Measurements from ENCODE around the gene SETD6. TPM values are rescaled to one million over a fixed set of nuclear protein-coding genes. Genes with fewer than 3 reads are reported as not detected.

Gene SETD6
- total and polyA plus RNA-seq, 4 donors = 4.9 to 19.3 (median 13.7) TPM

GRCh38 chr16:58503166-58503862 lies 12.0 kb upstream of the SETD6 start:
- no peaks in the 10 kb centered on the region for H3K27me3 ChIP-seq (ENCODE audit: control insufficient read depth in 1 of 2, insufficient read depth in 2 of 2, low read length in 1 of 2)
- H3K4me3 ChIP-seq (ENCODE audit: low read length in 2 of 2) = no peak overlapping the region
- no peaks in the 10 kb centered on the region for H3K36me3 ChIP-seq (ENCODE audit: control insufficient read depth in 1 of 2, insufficient read depth in 2 of 2, low read length in 1 of 2)
- WGBS, 2 donors = 92 to 94% methylated on average over 14 of the region's 14 CpGs
- H3K9me3 ChIP-seq (ENCODE audit: control insufficient read depth, low read length) = no peaks in the 10 kb centered on the region
- no peak overlapping the region for H3K27ac ChIP-seq (ENCODE audit: low read depth in 1 of 2, low read length in 2 of 2)
- ATAC-seq (ENCODE audit: low FRiP score) (no peak), DNase-seq (peak in 1 of 2 donors; percentile 55)
- H3K4me1 ChIP-seq (ENCODE audit: control insufficient read depth in 1 of 2, insufficient read depth in 2 of 2, low read length in 2 of 2) = no peaks in the 10 kb centered on the region
- intact Hi-C loops (cut with DNase I) = no loop called here

DNA sequence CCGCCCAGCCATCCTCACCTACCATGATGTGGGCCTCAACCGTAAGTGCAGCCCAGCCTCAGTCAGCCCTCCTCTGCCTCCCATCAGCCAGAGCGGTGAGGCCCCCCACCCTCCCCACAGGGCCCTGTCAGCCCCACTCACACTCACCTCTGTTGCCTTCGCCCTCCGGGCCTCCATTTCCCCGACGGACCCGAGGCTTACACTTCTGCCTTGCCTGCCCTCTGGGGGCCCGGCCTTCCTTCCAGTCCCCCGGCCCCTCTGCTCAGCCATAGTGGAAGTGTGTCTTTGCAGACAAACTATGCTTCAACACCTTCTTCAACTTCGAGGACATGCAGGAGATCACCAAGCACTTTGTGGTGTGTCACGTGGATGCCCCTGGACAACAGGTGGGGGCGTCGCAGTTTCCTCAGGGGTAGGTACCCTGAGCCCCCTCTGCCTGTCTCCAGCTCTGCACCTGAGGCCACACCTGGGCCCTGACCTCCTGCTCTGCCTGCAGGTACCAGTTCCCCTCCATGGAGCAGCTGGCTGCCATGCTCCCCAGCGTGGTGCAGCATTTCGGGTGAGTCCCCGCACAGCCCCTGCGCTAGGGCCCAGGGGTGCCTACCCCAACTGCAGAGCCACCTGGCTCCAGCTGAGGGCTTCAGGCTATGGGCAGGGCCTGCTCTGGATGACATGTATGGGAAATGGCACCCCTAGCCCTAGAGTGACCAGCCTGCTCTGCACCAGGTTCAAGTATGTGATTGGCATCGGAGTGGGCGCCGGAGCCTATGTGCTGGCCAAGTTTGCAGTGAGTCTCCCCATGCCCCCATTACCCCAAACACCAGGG lies 11.2 kb upstream of the SETD6 start:
- intact Hi-C loops (cut with DNase I) = no loop called here
- Histone ChIP-seq H3K27ac (ENCODE audit: low read depth in 1 of 2, low read length in 2 of 2) (no peak overlapping the region), H3K4me3 (ENCODE audit: low read length in 2 of 2) (no peak overlapping the region), H3K4me1 (ENCODE audit: control insufficient read depth in 1 of 2, insufficient read depth in 2 of 2, low read length in 2 of 2) (no peaks in the 10 kb centered on the region), H3K9me3 (ENCODE audit: control insufficient read depth, low read length) (no peaks in the 10 kb centered on the region), H3K36me3 (ENCODE audit: control insufficient read depth in 1 of 2, insufficient read depth in 2 of 2, low read length in 1 of 2) (no peaks in the 10 kb centered on the region), H3K27me3 (ENCODE audit: control insufficient read depth in 1 of 2, insufficient read depth in 2 of 2, low read length in 1 of 2) (no peaks in the 10 kb centered on the region)
- ATAC-seq (ENCODE audit: low FRiP score) (no peak), DNase-seq (peak in 1 of 2 donors; percentile 65)
- WGBS, 2 donors = 94 to 97% methylated on average over 21 of the region's 21 CpGs

- Histone ChIP-seq H3K27ac (ENCODE audit: low read depth in 1 of 2, low read length in 2 of 2) (no peak overlapping the region), H3K9me3 (ENCODE audit: control insufficient read depth, low read length) (no peaks in the 10 kb centered on the region), H3K36me3 (ENCODE audit: control insufficient read depth in 1 of 2, insufficient read depth in 2 of 2, low read length in 1 of 2) (no peaks in the 10 kb centered on the region), H3K4me3 (ENCODE audit: low read length in 2 of 2) (no peak overlapping the region), H3K4me1 (ENCODE audit: control insufficient read depth in 1 of 2, insufficient read depth in 2 of 2, low read length in 2 of 2) (no peaks in the 10 kb centered on the region), H3K27me3 (ENCODE audit: control insufficient read depth in 1 of 2, insufficient read depth in 2 of 2, low read length in 1 of 2) (no peaks in the 10 kb centered on the region)
- WGBS, 2 donors = 83 to 87% methylated on average over 20 of the region's 20 CpGs
- DNase-seq (peak in 1 of 2 donors; percentile 57), ATAC-seq (ENCODE audit: low FRiP score) (no peak)
- intact Hi-C loops (cut with DNase I) = no loop called here
These were observed 8.8 kb upstream of the SETD6 start for GRCh38 chr16:58506241-58507194.

DNA sequence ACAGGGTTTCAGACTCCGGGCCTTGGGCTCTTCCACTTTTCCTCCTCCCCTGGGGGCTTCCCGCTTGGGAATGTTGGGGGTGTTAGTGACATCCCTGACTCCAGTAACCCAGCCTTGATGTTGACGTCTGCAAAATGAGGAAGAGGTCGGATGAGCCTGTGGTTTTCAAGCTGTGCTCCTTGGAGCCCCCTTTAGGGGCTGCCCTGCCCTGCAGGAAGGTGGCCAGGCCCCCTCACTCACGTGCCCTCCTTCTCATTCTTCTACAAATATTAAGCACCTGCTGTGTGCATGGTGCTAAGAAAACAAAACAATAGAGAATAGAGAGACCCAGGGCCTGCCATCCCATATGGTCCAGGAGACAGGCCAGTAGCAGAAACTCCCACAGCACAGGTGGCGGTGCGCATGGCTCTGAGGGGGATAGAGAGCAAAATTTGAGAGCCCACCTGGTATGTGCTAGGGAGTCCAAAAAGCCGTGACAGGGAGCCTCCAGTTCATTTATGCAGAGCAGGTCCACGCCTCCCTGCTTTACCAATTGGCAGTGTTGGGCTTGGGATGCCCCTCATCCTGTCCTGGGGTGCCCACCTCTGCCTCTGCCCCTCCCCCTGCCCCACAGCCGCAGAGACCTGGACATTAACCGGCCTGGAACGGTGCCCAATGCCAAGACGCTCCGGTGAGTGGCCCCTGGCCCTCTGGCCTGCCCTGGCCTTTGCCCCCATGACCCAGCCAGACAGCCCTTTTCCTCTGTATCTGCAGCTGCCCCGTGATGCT lies 7.9 kb upstream of the SETD6 start:
- Histone ChIP-seq H3K27me3 (ENCODE audit: control insufficient read depth in 1 of 2, insufficient read depth in 2 of 2, low read length in 1 of 2) (no peaks in the 10 kb centered on the region), H3K4me1 (ENCODE audit: control insufficient read depth in 1 of 2, insufficient read depth in 2 of 2, low read length in 2 of 2) (no peaks in the 10 kb centered on the region), H3K27ac (ENCODE audit: low read depth in 1 of 2, low read length in 2 of 2) (no peak overlapping the region), H3K36me3 (ENCODE audit: control insufficient read depth in 1 of 2, insufficient read depth in 2 of 2, low read length in 1 of 2) (no peaks in the 10 kb centered on the region), H3K9me3 (ENCODE audit: control insufficient read depth, low read length) (no peaks in the 10 kb centered on the region), H3K4me3 (ENCODE audit: low read length in 2 of 2) (no peak overlapping the region)
- ATAC-seq (ENCODE audit: low FRiP score) (no peak), DNase-seq (peak in 1 of 2 donors; percentile 69)
- intact Hi-C loops (cut with DNase I) = no loop called here
- WGBS, 2 donors = 76 to 79% methylated on average over 15 of the region's 15 CpGs

GRCh38 chr16:58507963-58508670 lies 7.2 kb upstream of the SETD6 start:
- no peaks in the 10 kb centered on the region for H3K27me3 ChIP-seq (ENCODE audit: control insufficient read depth in 1 of 2, insufficient read depth in 2 of 2, low read length in 1 of 2)
- H3K27ac ChIP-seq (ENCODE audit: low read depth in 1 of 2, low read length in 2 of 2) = no peak overlapping the region
- no peak overlapping the region for H3K4me3 ChIP-seq (ENCODE audit: low read length in 2 of 2)
- no peak for ATAC-seq (ENCODE audit: low FRiP score)
- WGBS, 2 donors = 85 to 93% methylated on average over 14 of the region's 14 CpGs
- no peaks in the 10 kb centered on the region for H3K36me3 ChIP-seq (ENCODE audit: control insufficient read depth in 1 of 2, insufficient read depth in 2 of 2, low read length in 1 of 2)
- DNase-seq = peak in 1 of 2 donors; percentile 47
- intact Hi-C loops (cut with DNase I) = no loop called here
- no peaks in the 10 kb centered on the region for H3K9me3 ChIP-seq (ENCODE audit: control insufficient read depth, low read length)
- H3K4me1 ChIP-seq (ENCODE audit: control insufficient read depth in 1 of 2, insufficient read depth in 2 of 2, low read length in 2 of 2) = no peaks in the 10 kb centered on the region

GRCh38 chr16:58508671-58509251 lies 6.6 kb upstream of the SETD6 start:
- H3K27ac ChIP-seq (ENCODE audit: low read depth in 1 of 2, low read length in 2 of 2) = no peak overlapping the region
- H3K4me3 ChIP-seq (ENCODE audit: low read length in 2 of 2) = no peak overlapping the region
- intact Hi-C loops (cut with DNase I) = no loop called here
- H3K4me1 ChIP-seq (ENCODE audit: control insufficient read depth in 1 of 2, insufficient read depth in 2 of 2, low read length in 2 of 2) = no peaks in the 10 kb centered on the region
- peak in 1 of 2 donors; percentile 67 for DNase-seq
- no peaks in the 10 kb centered on the region for H3K27me3 ChIP-seq (ENCODE audit: control insufficient read depth in 1 of 2, insufficient read depth in 2 of 2, low read length in 1 of 2)
- no peaks in the 10 kb centered on the region for H3K9me3 ChIP-seq (ENCODE audit: control insufficient read depth, low read length)
- ATAC-seq (ENCODE audit: low FRiP score) = no peak
- H3K36me3 ChIP-seq (ENCODE audit: control insufficient read depth in 1 of 2, insufficient read depth in 2 of 2, low read length in 1 of 2) = no peaks in the 10 kb centered on the region
- WGBS, 2 donors = 80 to 84% methylated on average over 5 of the region's 5 CpGs

DNA sequence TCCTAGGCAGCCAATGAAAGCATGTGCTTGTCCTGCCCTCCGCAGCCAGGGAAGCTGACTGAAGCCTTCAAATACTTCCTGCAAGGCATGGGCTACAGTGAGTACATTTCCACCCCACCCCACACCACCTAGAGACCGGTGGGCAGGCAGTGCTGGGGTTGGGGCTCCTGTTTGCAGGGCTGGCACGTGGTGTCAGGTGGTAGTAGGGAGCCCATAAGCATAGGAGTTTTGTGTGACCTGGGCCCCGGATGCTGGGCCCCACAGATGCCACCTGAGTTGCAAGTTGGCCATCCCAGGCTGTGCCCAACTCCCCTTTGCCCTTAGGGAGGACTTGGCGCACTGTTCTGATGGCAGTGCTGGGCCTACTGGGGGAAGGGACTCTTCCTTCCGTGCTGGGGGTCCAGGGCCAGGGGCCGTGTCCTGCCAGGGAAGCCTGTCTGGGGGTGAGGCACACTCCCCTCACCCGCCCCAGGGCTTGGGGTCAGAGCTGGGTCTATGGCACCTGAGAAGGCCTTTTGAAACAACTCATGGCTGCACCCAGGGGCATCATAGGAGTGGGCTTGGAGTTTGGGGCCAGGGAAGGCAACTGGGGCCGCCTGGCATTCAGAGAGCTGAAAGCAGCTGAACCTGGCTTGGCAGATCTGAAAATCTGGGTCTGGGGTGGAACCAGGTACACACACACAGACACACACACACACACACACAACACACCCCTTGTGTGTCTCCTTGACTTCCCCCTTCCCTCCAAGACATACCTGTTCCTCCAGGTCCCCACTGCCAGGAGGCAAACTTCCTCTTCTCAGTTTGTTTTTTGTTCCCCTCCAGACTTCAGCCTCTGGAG lies 5.8 kb upstream of the SETD6 start:
- no peaks in the 10 kb centered on the region for H3K27me3 ChIP-seq (ENCODE audit: control insufficient read depth in 1 of 2, insufficient read depth in 2 of 2, low read length in 1 of 2)
- H3K4me1 ChIP-seq (ENCODE audit: control insufficient read depth in 1 of 2, insufficient read depth in 2 of 2, low read length in 2 of 2) = no peaks in the 10 kb centered on the region
- DNase-seq (peak in 1 of 2 donors; percentile 50), ATAC-seq (ENCODE audit: low FRiP score) (no peak)
- H3K4me3 ChIP-seq (ENCODE audit: low read length in 2 of 2) = no peak overlapping the region
- intact Hi-C loops (cut with DNase I) = loop anchor here (5.0 to 10.0 kb wide), 5 partner anchors 125 to 248 kb away; partner anchors contain the start of gene GOT2 (in 2 of the 2)
- no peak overlapping the region for H3K27ac ChIP-seq (ENCODE audit: low read depth in 1 of 2, low read length in 2 of 2)
- no peaks in the 10 kb centered on the region for H3K9me3 ChIP-seq (ENCODE audit: control insufficient read depth, low read length)
- H3K36me3 ChIP-seq (ENCODE audit: control insufficient read depth in 1 of 2, insufficient read depth in 2 of 2, low read length in 1 of 2) = no peaks in the 10 kb centered on the region
- 91 to 92% methylated on average over 9 of the region's 9 CpGs for WGBS, 2 donors

All from aorta (tissue), 5 donors.